H1 (cell line): ENCODE measurements around the gene PTPRG. TPM values are rescaled to one million over a fixed set of nuclear protein-coding genes. Genes with fewer than 3 reads are reported as not detected.

Experiments used
- BCL11A ChIP-seq, 2 experiments: IDR thresholded peaks; one replicate each; pipeline ENCODE4 v1.6.1; 2011; ENCODE audit warnings: low read depth in 2 of 2, low read length in 2 of 2, mild to moderate bottlenecking in 2 of 2
- CBX8 ChIP-seq: fragments of 300-800, 300-1000 bp; sonication (generic); IDR thresholded peaks from 2 replicates; pipeline ENCODE4 v1.7.1; 2016; ENCODE audit warnings: low read depth, low read length, borderline replicate concordance
- SIRT6 ChIP-seq: IDR thresholded peaks from one replicate; pipeline ENCODE4 v1.7.1; 2012; ENCODE audit warnings: low read length, inconsistent platforms
- SP1 ChIP-seq: IDR thresholded peaks from 2 replicates; pipeline ENCODE4 v1.6.1; 2011; ENCODE audit warnings: low read depth, low read length
- polyA plus RNA-seq, 7 experiments: library from polyadenylated mRNA; depleted of rRNA in 3 of 7; stranded (reverse) in 5 of 7; unstranded in 2 of 7; fragments of >200 nt in 5 of 7; fragments of 200-250 nt in 2 of 7; gene quantifications; 1 replicate in 5 of 7; 2 replicates in 1 of 7; 4 replicates in 1 of 7; pipeline versions ENCODE4 v1.2.1 to v1.2.3, GENCODE V29; 2011 to 2013; ENCODE audit warnings: missing spikeins in 2 of 7, mixed read lengths in 2 of 7
- total RNA-seq: library from RNA; stranded (reverse); fragmentation: NEBNext Ultra II Directional; extraction: Animal tissue kit (Norgen Biotek cat#: 25700); gene quantifications from 2 replicates; pipeline ENCODE4 v1.2.1, GENCODE V29; 2021
- TF ChIP-seq, protein P1 (sequence below): fragments of 300-600 bp; sonication (generic); IDR thresholded peaks from 2 replicates; pipeline ENCODE4 v1.7.1; 2012; ENCODE audit warnings: low read length, moderate library complexity, mild to moderate bottlenecking, inconsistent platforms; ENCODE audit not compliant: insufficient replicate concordance

The PTPRG gene
- total and polyA plus RNA-seq, 2 of the 8 experiments (the other 6 are each of a cell fraction or from before 2014, with no cell fraction given) = 23.3 to 96.2 TPM

DNA sequence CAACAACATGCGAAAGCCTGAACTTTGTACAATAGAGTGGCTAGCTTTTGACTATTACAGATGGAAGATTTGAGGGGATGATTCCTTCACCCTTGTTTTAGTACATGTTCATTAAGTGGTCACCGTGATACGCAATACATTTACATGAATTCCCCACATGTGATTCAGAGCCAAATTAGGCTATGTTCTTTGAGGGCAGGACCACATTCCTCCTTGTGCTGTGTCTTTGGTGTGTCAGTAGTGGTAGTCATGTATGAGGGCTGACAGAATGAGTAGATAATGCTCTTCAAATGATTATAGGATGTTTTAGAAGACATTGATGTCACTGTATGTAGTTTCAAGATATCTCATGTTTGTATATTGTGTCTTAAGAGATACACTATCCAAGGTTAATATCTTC, 12.1 kb downstream of the PTPRG start (continued):
- TF ChIP-seq, protein P1, sequence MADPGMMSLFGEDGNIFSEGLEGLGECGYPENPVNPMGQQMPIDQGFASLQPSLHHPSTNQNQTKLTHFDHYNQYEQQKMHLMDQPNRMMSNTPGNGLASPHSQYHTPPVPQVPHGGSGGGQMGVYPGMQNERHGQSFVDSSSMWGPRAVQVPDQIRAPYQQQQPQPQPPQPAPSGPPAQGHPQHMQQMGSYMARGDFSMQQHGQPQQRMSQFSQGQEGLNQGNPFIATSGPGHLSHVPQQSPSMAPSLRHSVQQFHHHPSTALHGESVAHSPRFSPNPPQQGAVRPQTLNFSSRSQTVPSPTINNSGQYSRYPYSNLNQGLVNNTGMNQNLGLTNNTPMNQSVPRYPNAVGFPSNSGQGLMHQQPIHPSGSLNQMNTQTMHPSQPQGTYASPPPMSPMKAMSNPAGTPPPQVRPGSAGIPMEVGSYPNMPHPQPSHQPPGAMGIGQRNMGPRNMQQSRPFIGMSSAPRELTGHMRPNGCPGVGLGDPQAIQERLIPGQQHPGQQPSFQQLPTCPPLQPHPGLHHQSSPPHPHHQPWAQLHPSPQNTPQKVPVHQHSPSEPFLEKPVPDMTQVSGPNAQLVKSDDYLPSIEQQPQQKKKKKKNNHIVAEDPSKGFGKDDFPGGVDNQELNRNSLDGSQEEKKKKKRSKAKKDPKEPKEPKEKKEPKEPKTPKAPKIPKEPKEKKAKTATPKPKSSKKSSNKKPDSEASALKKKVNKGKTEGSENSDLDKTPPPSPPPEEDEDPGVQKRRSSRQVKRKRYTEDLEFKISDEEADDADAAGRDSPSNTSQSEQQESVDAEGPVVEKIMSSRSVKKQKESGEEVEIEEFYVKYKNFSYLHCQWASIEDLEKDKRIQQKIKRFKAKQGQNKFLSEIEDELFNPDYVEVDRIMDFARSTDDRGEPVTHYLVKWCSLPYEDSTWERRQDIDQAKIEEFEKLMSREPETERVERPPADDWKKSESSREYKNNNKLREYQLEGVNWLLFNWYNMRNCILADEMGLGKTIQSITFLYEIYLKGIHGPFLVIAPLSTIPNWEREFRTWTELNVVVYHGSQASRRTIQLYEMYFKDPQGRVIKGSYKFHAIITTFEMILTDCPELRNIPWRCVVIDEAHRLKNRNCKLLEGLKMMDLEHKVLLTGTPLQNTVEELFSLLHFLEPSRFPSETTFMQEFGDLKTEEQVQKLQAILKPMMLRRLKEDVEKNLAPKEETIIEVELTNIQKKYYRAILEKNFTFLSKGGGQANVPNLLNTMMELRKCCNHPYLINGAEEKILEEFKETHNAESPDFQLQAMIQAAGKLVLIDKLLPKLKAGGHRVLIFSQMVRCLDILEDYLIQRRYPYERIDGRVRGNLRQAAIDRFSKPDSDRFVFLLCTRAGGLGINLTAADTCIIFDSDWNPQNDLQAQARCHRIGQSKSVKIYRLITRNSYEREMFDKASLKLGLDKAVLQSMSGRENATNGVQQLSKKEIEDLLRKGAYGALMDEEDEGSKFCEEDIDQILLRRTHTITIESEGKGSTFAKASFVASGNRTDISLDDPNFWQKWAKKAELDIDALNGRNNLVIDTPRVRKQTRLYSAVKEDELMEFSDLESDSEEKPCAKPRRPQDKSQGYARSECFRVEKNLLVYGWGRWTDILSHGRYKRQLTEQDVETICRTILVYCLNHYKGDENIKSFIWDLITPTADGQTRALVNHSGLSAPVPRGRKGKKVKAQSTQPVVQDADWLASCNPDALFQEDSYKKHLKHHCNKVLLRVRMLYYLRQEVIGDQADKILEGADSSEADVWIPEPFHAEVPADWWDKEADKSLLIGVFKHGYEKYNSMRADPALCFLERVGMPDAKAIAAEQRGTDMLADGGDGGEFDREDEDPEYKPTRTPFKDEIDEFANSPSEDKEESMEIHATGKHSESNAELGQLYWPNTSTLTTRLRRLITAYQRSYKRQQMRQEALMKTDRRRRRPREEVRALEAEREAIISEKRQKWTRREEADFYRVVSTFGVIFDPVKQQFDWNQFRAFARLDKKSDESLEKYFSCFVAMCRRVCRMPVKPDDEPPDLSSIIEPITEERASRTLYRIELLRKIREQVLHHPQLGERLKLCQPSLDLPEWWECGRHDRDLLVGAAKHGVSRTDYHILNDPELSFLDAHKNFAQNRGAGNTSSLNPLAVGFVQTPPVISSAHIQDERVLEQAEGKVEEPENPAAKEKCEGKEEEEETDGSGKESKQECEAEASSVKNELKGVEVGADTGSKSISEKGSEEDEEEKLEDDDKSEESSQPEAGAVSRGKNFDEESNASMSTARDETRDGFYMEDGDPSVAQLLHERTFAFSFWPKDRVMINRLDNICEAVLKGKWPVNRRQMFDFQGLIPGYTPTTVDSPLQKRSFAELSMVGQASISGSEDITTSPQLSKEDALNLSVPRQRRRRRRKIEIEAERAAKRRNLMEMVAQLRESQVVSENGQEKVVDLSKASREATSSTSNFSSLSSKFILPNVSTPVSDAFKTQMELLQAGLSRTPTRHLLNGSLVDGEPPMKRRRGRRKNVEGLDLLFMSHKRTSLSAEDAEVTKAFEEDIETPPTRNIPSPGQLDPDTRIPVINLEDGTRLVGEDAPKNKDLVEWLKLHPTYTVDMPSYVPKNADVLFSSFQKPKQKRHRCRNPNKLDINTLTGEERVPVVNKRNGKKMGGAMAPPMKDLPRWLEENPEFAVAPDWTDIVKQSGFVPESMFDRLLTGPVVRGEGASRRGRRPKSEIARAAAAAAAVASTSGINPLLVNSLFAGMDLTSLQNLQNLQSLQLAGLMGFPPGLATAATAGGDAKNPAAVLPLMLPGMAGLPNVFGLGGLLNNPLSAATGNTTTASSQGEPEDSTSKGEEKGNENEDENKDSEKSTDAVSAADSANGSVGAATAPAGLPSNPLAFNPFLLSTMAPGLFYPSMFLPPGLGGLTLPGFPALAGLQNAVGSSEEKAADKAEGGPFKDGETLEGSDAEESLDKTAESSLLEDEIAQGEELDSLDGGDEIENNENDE = no peak
- TF ChIP-seq CBX8 (no peak), SP1 (no peak), BCL11A (IDR thresholded peaks at IDR 0.05; ENCODE audit: low read depth in 2 of 2, low read length in 2 of 2) (no peak), SIRT6 (no peak)
